ENCODE data around the gene BNIP2. TPM values are rescaled to one million over a fixed set of nuclear protein-coding genes. Genes with fewer than 3 reads are reported as not detected.

Gene BNIP2
- total RNA-seq, 1 experiment from 2014 or later: 53.1 TPM

GRCh38 chr15:59687836-59688235 lies 1.3 kb downstream of the BNIP2 start:
- ChIA-PET RAD21 (ENCODE audit: low non-redundant PET in 1 of 2, low total read pairs in 2 of 2, uncharacterized antibody in 2 of 2, unreplicated experiment in 2 of 2) (no interaction called here), POLR2A (no interaction called here), CTCF (no interaction called here)
- ATAC-seq: no peak
- Histone ChIP-seq H3K4me1 (ENCODE audit: control insufficient read depth in 1 of 2, insufficient read depth in 2 of 2, low read length in 2 of 2) (peaks cover 15% of the 10 kb centered on the region in 2 experiments), H3K36me3 (ENCODE audit: control insufficient read depth in 1 of 2, insufficient read depth in 2 of 2, low read length in 2 of 2) (no peaks in the 10 kb centered on the region), H3K79me2 (ENCODE audit: insufficient read depth, low read length) (peaks cover 62% of the 10 kb centered on the region), H3K27me3 (ENCODE audit: insufficient read depth, low read length) (no peaks in the 10 kb centered on the region), H3K27ac (ENCODE audit: low read depth, low read length) (no peak overlapping the region), H3K4me2 (ENCODE audit: low read length) (peak overlapping the region; percentile 89), H3K9ac (ENCODE audit: low read length) (peak overlapping the region; percentile 95), H3K9me3 (ENCODE audit: control insufficient read depth in 1 of 2, insufficient read depth in 1 of 2, low read depth in 1 of 2, low read length in 2 of 2) (no peaks in the 10 kb centered on the region), H2AFZ (ENCODE audit: low read depth, low read length, poor library complexity, severe bottlenecking) (no peak overlapping the region), H4K20me1 (ENCODE audit: insufficient read depth) (no peaks in the 10 kb centered on the region), H3K9me2 (ENCODE audit: insufficient read depth) (no peaks in the 10 kb centered on the region), H3K4me3 (replicated peaks in 1 of 2; ENCODE audit: low read depth in 1 of 2, low read length in 2 of 2) (peak overlapping the region; percentile 85 to 92)
- TSS peak; percentile 47 for BruUV-seq (replicated peaks)
- intact Hi-C loops (cut with micrococcal nuclease): no loop called here
- TF ChIP-seq CEBPB (IDR thresholded peaks at IDR 0.05; ENCODE audit: low read depth): no peak
- no peak for TF ChIP-seq FOSL1 (IDR thresholded peaks at IDR 0.05; ENCODE audit: low read depth)
- no peak for DNase-seq (ENCODE audit: low read depth, low spot score)

- POLR2A ChIA-PET: no interaction called here
- Histone ChIP-seq H3K9me3 (ENCODE audit: control insufficient read depth in 1 of 2, insufficient read depth in 1 of 2, low read depth in 1 of 2, low read length in 2 of 2) (no peaks in the 10 kb centered on the region), H3K9ac (ENCODE audit: low read length) (no peak overlapping the region), H3K36me3 (ENCODE audit: control insufficient read depth in 1 of 2, insufficient read depth in 2 of 2, low read length in 2 of 2) (peaks cover 0 to 7% of the 10 kb centered on the region in 2 experiments; a peak in 2 of 4 replicates), H2AFZ (ENCODE audit: low read depth, low read length, poor library complexity, severe bottlenecking) (no peak overlapping the region), H3K79me2 (ENCODE audit: insufficient read depth, low read length) (peaks cover 68% of the 10 kb centered on the region), H4K20me1 (ENCODE audit: insufficient read depth) (no peaks in the 10 kb centered on the region), H3K27ac (ENCODE audit: low read depth, low read length) (no peak overlapping the region), H3K4me2 (ENCODE audit: low read length) (no peak overlapping the region), H3K4me1 (ENCODE audit: control insufficient read depth in 1 of 2, insufficient read depth in 2 of 2, low read length in 2 of 2) (peaks cover 15% of the 10 kb centered on the region in 2 experiments), H3K4me3 (replicated peaks in 1 of 2; ENCODE audit: low read depth in 1 of 2, low read length in 2 of 2) (no peak overlapping the region), H3K27me3 (ENCODE audit: insufficient read depth, low read length) (no peaks in the 10 kb centered on the region), H3K9me2 (ENCODE audit: insufficient read depth) (no peaks in the 10 kb centered on the region)
- intact Hi-C loops (cut with micrococcal nuclease): no loop called here
- no peak for TF ChIP-seq SIN3A (IDR thresholded peaks at IDR 0.05; ENCODE audit: low read depth)
- no peak for TF ChIP-seq TCF7L2 (IDR thresholded peaks at IDR 0.05; ENCODE audit: borderline replicate concordance, extremely low read depth, insufficient read depth, insufficient read length)
- no peak for TF ChIP-seq ZBTB33 (IDR thresholded peaks at IDR 0.05; ENCODE audit: extremely low read depth, insufficient replicate concordance, low read length)
- TF ChIP-seq CBX3 (IDR thresholded peaks at IDR 0.05; ENCODE audit: low read depth): no peak
- RAD21 ChIA-PET (ENCODE audit: low non-redundant PET in 1 of 2, low total read pairs in 2 of 2, uncharacterized antibody in 2 of 2, unreplicated experiment in 2 of 2): no interaction called here
- DNase-seq (ENCODE audit: low read depth, low spot score): no peak
- CTCF ChIA-PET: no interaction called here
- BruUV-seq (replicated peaks): TSS peak; percentile 5
- no peak for ATAC-seq
Observed at GRCh38 chr15:59686389-59686788, 2.7 kb downstream of the BNIP2 start.

Data from HCT116 (cell line).